ENCODE data around the gene CORO1C. TPM values are rescaled to one million over a fixed set of nuclear protein-coding genes. Genes with fewer than 3 reads are reported as not detected.

CORO1C gene
- total RNA-seq, 1 donor from 2014 or later, result 59.6 TPM

DNA sequence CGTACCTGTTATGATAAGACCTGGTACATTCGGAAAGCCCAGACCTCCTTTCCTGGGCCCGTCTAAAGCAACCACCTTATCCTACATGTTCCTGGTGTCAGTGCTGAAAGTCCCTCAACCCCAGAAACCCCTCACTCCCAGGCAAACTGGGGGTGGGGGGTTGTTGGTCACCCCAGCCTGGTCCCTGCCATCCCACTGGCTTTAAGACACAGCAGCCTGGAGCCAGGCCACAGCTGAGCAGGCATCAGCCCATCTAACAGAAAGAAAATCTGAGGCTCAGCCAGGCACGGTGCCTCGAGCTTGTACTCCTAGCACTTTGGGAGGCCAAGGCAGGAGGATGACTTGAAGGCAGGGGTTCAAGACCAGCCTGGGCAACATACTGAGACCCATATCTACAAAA lies 102.2 kb downstream of the CORO1C start:
- no peak overlapping the region for H3K4me3 ChIP-seq
- TF ChIP-seq, protein P1, sequence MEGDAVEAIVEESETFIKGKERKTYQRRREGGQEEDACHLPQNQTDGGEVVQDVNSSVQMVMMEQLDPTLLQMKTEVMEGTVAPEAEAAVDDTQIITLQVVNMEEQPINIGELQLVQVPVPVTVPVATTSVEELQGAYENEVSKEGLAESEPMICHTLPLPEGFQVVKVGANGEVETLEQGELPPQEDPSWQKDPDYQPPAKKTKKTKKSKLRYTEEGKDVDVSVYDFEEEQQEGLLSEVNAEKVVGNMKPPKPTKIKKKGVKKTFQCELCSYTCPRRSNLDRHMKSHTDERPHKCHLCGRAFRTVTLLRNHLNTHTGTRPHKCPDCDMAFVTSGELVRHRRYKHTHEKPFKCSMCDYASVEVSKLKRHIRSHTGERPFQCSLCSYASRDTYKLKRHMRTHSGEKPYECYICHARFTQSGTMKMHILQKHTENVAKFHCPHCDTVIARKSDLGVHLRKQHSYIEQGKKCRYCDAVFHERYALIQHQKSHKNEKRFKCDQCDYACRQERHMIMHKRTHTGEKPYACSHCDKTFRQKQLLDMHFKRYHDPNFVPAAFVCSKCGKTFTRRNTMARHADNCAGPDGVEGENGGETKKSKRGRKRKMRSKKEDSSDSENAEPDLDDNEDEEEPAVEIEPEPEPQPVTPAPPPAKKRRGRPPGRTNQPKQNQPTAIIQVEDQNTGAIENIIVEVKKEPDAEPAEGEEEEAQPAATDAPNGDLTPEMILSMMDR (IDR thresholded peaks at IDR 0.05; ENCODE audit: borderline replicate concordance), result no peak

DNA sequence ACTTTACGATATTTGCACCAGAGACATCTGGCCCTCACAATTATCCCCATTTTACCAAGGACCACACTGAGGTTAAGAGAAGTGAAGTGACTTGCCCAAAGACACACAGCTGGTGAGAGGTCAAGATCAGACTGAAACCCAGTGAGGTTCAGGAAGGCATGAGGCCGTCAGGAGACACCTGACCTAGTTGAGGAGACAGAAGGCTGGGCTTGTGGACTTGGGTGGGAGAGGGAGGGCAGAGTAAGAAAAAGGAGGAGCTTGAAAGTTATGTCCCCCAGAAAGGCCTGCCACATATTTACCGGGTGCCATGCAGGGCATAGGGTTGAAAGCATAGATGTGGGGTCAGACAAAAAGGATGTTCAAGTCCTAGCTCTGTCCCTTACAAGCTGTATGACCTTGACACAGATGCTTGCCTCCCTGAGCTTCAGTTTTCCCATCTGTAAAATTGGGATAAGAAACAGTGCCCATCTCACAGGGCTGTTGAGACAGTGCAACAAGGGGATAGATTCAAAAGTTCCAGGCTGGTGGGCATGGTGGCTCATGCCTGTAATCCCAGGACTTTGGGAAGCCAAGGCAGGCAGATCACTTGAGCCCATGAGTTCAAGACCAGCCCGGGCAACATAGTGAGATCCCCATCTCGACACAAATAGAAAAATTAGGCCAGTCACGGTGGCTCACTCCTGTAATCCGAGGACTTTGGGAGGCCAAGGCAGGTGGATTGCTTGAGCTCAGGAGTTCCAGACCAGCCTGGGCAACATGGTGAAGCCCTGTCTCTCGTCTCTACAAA lies 104.0 kb downstream of the CORO1C start:
- H3K4me3 ChIP-seq, result no peak overlapping the region
- peaks cover 16% of the 10 kb centered on the region for H3K4me1 ChIP-seq
- H3K36me3 ChIP-seq, result no peaks in the 10 kb centered on the region
- no peaks in the 10 kb centered on the region for H3K9me3 ChIP-seq (replicated peaks)
- TF ChIP-seq, protein P1 (IDR thresholded peaks at IDR 0.05; ENCODE audit: borderline replicate concordance), result no peak
- intact Hi-C loops (cut with micrococcal nuclease), result no loop called here
- no peaks in the 10 kb centered on the region for H3K27me3 ChIP-seq (ENCODE audit: low read depth)
- no peak overlapping the region for H3K27ac ChIP-seq (replicated peaks)
- no peak for DNase-seq

More for the DNA sequence above, 102.2 kb downstream of the CORO1C start:
- no peak for DNase-seq
- intact Hi-C loops (cut with micrococcal nuclease), result no loop called here
- Histone ChIP-seq H3K9me3 (replicated peaks) (no peaks in the 10 kb centered on the region), H3K27me3 (ENCODE audit: low read depth) (no peaks in the 10 kb centered on the region), H3K27ac (replicated peaks) (no peak overlapping the region), H3K4me1 (peaks cover 9% of the 10 kb centered on the region), H3K36me3 (no peaks in the 10 kb centered on the region)

DNA sequence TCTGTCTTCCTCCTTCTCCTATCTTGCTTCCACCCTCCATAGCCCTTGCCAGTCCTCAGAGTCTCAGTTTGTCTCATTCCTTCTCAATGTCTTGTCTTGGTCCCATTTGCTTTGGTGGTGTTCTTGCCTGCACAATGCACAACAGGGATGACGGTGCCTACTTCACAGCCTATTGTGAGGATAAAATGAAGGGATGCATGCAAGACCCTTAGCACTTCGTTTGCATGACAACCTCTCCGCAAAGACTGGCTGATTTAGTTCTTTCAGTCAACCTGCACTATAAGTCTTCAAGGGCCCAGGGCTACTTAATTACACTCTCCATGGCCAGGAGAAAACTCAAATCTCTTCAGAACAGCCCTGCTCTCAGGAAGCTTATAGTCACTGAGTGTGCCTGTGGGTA lies 106.1 kb downstream of the CORO1C start:
- Histone ChIP-seq H3K9me3 (replicated peaks) (no peaks in the 10 kb centered on the region), H3K36me3 (no peaks in the 10 kb centered on the region), H3K4me1 (peaks cover 20% of the 10 kb centered on the region), H3K27me3 (ENCODE audit: low read depth) (no peaks in the 10 kb centered on the region), H3K27ac (replicated peaks) (no peak overlapping the region), H3K4me3 (no peak overlapping the region)
- TF ChIP-seq, protein P1 (IDR thresholded peaks at IDR 0.05; ENCODE audit: borderline replicate concordance), result no peak
- intact Hi-C loops (cut with micrococcal nuclease), result no loop called here
- no peak for DNase-seq

DNA sequence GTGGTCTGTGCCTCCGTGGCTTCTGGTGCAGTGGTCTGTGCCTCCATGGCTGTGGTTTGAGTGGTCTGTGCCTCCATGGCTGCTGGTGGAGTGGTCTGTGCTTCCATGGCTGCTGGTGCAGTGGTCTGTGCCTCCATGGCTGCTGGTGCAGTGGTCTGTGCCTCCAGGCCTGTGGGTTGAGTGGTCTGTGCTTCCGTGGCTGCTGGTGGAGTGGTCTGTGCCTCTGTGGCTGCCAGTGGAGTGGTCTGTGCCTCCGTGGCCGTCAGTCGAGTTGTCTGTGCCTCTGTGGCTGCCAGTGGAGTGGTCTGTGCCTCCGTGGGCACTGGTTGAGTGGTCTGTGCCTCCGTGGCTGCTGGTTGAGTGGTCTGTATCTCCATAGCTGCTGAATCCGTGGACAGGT lies 107.7 kb downstream of the CORO1C start:
- H3K36me3 ChIP-seq, result no peaks in the 10 kb centered on the region
- no peaks in the 10 kb centered on the region for H3K27me3 ChIP-seq (ENCODE audit: low read depth)
- no peak for DNase-seq
- TF ChIP-seq, protein P1 (IDR thresholded peaks at IDR 0.05; ENCODE audit: borderline replicate concordance), result no peak
- H3K27ac ChIP-seq (replicated peaks), result no peak overlapping the region
- H3K4me1 ChIP-seq, result peaks cover 12% of the 10 kb centered on the region
- no peak overlapping the region for H3K4me3 ChIP-seq
- H3K9me3 ChIP-seq (replicated peaks), result no peaks in the 10 kb centered on the region
- intact Hi-C loops (cut with micrococcal nuclease), result no loop called here

DNA sequence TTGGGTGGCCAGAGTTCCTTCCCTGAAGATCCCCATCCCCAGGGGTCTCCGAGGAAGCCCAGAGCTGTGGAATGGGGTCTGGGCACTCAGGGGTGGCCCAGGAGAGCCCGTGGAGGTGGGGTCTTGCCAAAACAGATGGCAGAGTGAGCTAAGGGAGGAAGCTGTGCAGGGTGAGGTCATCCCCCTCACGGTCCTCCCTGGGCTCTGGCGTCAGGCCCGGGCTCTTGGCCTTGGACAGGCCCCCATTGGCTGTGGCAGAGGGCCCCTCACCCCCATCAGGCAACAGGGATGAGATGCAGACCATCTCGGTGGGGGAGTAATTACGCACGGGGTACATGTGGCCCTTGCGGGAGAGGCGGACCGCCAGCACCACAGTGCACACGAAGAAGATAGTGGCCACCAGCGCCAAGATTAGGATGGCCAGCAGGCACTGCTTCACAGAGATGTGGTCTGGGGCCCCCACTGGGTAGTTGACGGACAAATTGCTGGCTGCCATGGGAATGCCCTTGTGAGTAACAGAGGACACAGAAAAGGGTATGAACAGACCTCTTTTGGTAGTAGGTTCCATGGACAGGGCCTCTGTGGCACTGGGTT lies 108.3 kb downstream of the CORO1C start:
- TF ChIP-seq, protein P1 (IDR thresholded peaks at IDR 0.05; ENCODE audit: borderline replicate concordance), result no peak

More for the DNA sequence above, 108.3 kb downstream of the CORO1C start:
- Histone ChIP-seq H3K9me3 (replicated peaks) (no peaks in the 10 kb centered on the region), H3K36me3 (no peaks in the 10 kb centered on the region), H3K27me3 (ENCODE audit: low read depth) (no peaks in the 10 kb centered on the region), H3K27ac (replicated peaks) (peak overlapping the region; percentile 62), H3K4me3 (no peak overlapping the region), H3K4me1 (peaks cover 16% of the 10 kb centered on the region)
- intact Hi-C loops (cut with micrococcal nuclease), result no loop called here
- no peak for DNase-seq
